Ammon's horn (tissue), 1 donor: ENCODE results near the gene ELMO3.

Source experiments
- DNase-seq: peaks from one replicate; pipeline ENCODE4 v3.0.0-alpha.2; 2016; ENCODE audit warnings: low spot score

ELMO3 gene

GRCh38 chr16:67180166-67180565 is 18.8 kb upstream of the ELMO3 start:
- no peak for DNase-seq

DNA sequence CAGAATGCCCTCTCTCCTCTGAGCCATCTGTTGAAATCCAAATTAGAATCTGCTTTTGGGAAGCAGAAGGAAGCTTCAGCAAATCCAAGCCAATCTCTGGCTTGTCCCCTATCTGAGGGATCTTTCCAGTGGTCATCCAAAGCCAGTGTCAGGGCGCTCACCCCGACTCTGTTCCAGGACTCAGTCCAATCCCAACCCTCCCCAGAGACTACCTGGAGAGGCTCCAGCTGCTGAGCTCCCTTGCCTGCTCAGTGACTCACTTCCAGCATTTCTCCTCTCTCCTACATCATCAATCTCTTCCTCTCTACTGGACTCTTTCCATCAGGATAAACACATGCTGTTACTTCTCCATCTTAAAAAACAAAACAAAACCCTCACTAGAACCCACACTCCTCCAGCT is 17.6 kb upstream of the ELMO3 start:
- DNase-seq: no peak

DNA sequence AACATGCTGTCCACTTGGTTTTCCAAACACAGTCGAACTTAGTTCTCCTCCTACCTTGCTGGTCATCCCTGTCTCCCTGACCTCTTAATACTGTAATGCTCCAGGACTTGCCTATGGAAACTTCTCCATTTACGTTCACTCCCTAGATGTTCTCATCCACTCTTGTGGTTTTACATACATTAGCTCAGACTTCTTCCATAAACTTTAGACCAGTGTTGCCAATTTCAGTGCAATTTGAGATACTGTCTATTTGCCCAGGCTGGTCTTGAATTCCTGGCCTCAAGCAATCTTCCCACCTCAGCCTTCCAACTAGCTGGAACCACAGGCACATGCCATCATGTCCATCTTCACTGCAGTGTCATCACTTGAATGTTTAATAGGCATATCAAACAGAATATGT is 16.6 kb upstream of the ELMO3 start:
- DNase-seq: no peak

GRCh38 chr16:67183284-67183626 is 15.7 kb upstream of the ELMO3 start:
- no peak for DNase-seq

DNA sequence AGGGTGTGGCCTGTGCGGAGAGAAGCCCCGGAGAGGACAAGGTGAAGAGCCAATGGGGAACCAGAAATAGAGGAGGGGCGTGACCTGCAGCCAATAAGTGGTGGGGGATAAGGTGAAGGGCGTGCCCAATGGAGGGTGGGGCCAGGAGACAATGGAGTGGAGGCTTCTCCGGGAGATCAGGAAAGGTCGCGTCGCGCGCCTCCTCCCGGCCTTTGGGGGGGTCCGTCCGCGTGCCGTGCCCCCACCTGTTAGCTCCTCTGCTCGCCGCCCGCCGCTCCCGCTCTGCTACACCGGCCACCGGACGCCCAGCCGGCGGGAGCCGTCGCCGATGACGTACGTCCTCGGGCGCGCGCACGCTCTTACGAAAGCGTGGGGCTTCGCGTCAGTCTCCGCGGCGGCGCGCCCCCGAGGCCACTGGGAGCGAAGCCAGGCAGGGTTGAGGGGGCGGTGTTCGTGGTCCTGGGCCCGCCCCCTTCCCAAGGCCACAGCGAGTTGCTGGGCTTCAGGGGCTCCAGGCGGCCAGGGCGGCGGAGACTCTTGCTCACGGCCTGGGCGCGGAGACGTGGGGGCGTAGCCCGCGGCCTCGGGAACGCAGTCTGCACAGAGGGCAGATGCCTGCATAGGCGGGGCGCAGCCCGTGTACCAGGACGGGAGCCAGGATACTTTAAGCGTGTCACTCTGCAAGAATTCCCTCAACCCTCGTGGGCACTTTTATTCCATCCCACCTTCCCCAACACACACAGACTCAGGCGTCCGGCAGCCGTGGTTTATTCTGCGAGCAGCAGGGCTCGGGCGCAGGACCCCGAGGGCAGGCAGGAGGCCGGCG is 15.1 kb upstream of the ELMO3 start, which contains the start of gene MATCAP1:
TSS of gene MATCAP1 (minus strand) at position 337 of the 826 bp plus-strand sequence. CDS start 3,353 bp downstream, outside the sequence.
- peak; percentile 99 for DNase-seq

- no peak for DNase-seq
These were observed 14.4 kb upstream of the ELMO3 start for GRCh38 chr16:67184453-67184994.

DNA sequence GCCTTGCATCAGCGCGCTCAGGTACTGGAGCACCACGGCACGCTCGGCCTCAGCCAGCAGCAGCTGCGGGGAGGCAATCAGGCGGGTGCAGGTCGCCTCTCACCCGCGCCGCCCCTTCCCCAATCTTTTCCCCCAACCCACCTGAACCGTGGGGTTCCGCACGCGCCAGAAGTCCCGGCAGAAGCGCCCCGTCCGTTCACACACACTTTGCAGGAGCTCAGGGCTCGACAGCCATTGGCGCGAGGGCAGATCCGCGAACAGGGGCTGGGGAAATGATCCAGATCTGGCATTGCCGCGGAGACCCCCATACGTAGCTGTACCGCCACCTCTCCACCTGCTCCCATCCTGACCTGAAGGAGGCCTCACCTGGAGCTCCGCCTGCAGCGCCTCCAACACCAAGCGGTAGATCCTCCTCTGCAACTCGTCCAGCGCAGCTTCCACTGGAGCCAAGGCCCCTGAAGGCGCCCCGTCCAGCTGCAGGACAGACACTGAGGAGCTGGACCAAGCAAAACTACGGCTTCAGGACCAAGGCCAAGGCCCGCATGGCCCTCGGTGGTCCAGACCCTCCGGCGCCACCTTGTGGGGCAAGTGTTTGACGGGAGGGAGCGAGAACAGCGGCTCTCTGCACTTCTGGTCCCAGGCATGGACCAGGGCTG is 13.8 kb upstream of the ELMO3 start:
- peak; percentile 89 for DNase-seq

DNA sequence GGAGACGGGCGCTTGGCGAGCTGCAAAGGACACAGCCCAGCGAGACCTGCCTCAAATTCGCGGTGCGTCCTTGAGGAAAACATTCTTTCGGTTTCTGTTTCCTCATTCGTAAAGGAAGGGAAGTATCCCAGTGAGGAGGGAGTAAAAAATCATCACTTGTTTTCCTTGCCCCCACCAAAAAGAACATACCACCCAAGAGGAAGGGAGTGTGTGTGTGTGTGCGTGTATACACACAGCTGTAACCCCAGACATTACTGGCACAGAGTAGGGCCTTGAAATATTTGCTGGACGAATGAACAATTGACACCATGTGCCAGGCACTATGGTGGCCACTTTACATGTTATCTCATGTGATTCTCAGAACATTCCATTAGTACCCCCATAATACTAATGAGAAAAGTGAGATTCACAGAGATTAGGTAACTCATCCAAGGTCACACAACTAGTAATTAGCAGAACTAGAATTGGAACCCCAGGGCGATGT is 13.2 kb upstream of the ELMO3 start:
- DNase-seq: no peak

DNA sequence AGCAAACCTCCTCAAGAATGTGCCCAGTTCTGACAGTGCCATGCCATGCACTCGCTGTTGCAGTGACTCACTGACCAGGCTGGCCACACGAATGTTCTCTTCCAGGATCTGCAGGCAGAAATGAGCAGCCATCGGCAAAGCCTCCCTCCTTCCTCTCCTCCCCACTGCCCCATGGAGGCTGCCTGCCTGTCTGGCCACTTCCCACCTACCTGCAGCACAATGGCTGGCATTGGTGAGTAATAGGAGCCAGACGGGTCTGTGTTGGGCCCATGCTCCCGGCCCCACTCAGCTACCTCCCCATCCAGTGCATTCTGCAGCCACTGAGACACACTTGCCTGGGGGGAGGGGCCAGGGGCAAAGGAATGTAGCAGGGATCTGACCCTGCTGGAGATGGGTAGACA is 12.4 kb upstream of the ELMO3 start:
- no peak for DNase-seq

DNA sequence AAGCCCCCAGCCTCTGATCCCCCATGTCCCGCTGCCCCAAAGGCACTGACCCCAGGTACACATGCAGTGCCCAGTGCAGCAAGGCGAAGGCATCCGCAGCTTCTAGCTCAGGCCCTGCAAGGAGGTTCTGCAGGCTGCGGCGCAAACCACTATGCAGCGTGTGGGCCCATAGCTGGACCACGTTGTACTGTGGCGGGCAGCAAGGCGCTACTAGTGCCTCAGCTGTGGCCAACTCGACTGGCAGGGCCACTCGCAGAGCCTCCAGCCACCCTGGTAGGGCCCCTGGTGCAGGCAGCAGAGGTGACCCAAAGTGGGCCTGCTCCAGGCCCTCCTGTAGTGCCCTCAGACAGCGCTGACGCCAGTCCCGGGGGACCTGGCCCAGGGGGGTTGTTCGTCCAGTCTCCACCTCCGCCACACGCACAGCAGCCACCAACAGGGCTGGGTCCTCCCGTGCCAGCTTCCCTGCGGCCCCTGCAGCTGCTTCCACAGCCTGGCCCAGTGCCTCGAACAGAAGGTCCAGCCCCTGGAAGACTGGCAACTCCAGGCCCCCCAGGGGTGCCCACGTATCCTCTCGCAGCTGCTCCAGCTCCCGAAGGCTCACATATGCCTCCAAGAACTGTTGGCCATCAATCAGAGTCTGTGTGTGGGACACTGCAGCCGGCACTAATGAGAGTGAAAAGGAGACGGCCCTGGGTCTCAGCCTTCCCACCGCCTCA is 11.6 kb upstream of the ELMO3 start:
- no peak for DNase-seq

DNA sequence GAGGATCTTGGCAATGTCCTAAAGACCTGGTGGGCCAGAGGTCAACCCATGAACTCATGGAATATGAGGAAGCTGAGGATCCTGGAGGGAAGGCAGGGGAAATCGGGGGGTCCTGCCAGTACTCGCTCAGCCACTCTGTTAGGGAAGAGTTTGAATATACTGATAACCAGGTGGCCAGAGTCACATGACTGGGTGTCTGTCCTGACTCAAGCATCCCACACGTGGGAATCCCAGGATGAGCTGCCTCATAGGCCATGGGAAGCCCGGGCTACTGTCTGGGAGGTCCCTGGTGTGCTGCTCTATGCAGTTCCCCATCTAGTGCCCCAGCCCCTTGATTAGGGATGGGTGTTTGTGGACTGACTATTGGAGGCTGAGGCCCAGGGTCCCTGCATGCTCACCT is 10.6 kb upstream of the ELMO3 start:
- DNase-seq: no peak

DNA sequence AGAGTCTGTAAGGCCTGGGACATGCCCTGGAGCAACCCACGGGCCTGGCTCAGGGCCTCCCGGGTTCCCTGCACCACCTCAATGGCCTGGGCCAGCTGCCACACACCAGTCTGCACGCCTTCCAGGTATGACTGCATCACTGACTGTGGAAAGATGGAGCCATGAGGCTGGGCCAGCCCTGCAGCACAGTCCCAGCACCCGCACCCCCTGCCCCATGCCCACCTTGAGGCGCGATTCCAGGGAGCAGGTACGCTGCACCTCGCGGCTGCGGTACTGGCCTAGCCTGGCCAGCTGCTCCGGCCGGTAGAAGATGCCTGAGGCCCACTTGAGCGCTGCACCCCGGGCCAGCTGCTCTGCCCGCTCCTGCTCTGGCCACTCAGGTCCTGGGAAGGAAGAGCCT is 10.1 kb upstream of the ELMO3 start:
- DNase-seq: no peak

DNA sequence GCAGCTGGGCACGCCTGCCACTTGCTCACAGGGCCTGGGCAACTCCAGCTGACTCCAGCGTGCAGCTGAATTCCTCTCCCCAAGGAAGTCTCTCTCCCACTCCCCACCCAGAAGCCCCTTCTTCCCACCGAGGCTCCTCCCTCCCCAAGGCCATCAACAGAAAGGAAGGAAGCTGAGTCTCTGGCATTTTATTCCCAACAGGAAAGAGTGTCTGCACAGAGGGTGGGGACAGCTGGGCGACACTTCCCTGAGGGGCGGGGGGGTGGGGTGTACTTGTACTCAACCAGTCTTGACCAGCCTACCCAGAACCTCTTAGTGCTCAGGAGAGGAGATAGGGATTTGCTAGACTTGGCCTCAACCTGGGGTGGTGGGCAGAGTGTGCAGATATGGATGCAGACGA is 8.9 kb upstream of the ELMO3 start, which contains the start of gene EXOC3L1:
TSS of gene EXOC3L1 (minus strand) at position 96 of the 400 bp plus-strand sequence. CDS start 460 bp downstream, outside the sequence.
- no peak for DNase-seq

- DNase-seq: no peak
These were observed 8.2 kb upstream of the ELMO3 start for GRCh38 chr16:67190448-67191399.

DNA sequence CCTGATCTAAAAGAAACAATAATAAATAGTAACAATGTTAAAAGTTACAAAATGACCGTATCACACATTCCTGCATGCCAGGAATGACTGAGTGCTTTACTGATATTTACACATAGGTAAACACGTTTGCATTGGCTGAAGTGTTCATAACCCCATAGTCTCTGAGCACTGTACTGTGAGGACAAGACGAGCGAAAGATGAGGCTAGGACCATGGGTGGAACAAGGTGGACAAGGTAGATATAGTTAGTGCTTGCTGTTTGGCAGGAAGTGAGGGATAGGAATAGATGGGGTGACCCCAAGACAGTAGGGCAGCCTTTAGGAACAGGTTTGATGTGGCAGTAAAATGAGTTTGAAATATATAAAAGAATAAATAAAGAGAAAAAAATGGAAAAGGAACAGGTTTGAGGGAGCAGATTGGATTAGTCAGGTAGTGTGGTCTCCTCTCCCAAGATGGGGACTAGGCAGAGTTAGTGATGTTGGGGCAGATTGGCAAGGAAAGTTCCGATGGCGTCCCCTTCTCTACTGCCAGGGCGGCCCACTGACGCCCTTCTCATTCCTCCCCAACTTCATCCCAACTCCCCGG is 7.4 kb upstream of the ELMO3 start:
- DNase-seq: no peak

DNA sequence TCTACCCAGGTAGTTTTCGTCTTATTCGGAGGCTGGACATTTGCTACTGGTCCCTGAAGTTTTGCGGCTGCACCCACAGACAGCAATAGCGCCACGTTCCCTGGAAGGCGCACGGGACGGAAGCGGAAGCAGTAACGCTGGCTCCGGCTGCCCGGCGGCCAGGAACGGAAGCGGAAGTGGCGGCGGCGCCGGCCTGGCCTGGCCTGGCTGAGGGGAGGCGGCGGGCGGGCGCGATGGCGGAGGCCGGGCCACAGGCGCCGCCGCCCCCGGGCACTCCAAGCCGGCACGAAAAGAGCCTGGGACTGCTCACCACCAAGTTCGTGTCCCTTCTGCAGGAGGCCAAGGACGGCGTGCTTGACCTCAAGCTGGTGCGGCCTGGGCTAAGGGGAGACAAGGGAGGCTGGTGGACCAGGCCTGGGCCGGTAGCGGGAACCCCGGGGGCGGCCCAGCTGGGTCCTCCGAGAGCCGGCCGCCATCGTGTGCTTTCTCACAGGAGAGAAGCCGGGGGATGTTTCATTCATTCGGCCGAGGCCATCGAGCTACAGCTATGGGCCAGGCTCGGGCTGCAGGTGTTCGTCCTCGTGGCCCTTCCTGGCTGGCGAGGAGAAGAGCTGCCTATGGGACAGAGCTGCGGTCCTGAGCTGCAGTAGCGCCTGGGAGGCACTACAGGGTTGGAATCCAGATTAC is 6.8 kb upstream of the ELMO3 start, which contains the start of gene E2F4:
TSS of gene E2F4 (plus strand) at position 161 of the 687 bp plus-strand sequence. CDS start at position 234, 73 bp downstream.
- DNase-seq: peak; percentile 97

DNA sequence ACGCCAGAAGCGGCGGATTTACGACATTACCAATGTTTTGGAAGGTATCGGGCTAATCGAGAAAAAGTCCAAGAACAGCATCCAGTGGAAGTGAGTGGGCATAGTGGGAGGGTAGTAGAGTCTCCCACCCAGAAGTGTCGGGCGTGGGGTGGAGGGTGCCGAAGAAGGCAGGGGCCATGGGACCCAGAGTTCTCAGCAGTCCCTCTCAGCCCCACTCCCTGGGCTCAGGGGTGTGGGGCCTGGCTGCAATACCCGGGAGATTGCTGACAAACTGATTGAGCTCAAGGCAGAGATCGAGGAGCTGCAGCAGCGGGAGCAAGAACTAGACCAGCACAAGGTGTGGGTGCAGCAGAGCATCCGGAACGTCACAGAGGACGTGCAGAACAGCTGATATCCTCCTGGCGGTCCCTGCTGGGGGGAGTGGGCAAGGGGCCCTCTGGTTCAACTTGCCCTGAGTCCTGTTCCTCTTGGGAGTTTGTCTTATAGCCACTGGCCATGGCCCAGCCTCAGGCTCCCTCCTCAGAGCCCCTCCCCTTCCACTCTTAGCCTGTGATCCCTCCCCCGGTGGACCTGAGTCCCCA is 6.1 kb upstream of the ELMO3 start:
- DNase-seq: no peak

DNA sequence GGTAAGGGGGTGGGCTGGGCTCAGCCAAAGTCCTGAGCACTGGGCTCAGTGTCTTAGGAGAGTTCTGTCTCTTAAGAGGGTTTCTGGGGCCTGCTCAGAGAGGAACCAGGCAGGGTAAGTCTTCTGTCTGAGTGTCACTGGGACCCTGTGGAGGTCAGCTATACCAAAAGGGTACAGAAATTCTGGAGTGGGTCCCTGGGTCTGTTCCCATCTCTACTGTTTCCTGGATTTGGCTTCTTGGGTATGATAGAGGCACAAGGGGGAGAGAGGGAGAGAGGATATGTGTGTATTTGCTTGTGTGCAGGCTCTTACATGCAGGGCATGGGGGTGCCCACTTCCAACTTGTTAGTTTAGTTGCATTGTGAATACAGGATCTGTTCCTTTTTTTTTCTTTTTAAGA is 5.4 kb upstream of the ELMO3 start:
- DNase-seq: no peak

DNA sequence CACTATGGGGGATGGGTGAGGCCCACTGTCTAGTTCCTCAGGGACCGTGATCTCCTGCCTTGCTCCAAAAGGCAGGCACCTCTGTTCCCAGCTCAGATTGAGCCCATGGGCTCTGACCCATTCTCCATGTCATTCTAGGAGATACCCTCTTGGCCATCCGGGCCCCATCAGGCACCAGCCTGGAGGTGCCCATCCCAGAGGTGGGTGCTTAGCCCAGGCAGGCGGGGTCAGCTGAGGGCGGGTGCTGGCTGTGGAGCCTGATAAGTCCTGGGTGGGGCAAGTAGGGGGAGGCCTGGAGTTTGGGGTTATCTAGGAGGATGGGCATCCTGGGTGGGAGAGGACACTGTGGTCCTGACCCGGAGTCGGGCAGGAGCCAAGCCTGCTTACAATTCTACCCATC is 4.7 kb upstream of the ELMO3 start:
- no peak for DNase-seq

DNA sequence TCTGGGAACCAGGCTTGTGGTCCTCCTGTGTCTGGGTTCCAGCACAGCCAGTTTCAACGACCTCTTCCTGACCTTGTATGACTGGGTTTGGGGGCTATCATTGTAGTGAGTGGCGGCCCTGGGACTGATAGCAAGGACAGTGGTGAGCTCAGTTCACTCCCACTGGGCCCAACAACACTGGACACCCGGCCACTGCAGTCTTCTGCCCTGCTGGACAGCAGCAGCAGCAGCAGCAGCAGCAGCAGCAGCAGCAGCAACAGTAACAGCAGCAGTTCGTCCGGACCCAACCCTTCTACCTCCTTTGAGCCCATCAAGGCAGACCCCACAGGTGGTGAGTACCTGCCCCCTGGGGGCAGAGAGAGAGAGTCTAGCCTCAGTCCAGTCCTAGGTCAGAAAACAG is 3.3 kb upstream of the ELMO3 start:
- DNase-seq: no peak
